Subcutaneous adipose tissue (tissue), 4 donors: ENCODE data around the gene BICD2. TPM values are rescaled to one million over a fixed set of nuclear protein-coding genes. Genes with fewer than 3 reads are reported as not detected.

Experiments used
- CTCF ChIP-seq: fragments of 450-650 bp; IDR thresholded peaks from one replicate; pipeline ENCODE4 v1.5.1; 2016; ENCODE audit warnings: low read depth, mild to moderate bottlenecking, control low read depth, antibody characterized with exemption, moderate library complexity
- total RNA-seq, 4 donors: library from RNA; depleted of rRNA; stranded (reverse); fragments of >200 nt; gene quantifications; one replicate each; pipeline ENCODE4 v1.1.0, GENCODE V29; 2016

The BICD2 gene
- total RNA-seq, 4 donors from 2014 or later: 22.3 to 42.3 (median 37.2) TPM

DNA sequence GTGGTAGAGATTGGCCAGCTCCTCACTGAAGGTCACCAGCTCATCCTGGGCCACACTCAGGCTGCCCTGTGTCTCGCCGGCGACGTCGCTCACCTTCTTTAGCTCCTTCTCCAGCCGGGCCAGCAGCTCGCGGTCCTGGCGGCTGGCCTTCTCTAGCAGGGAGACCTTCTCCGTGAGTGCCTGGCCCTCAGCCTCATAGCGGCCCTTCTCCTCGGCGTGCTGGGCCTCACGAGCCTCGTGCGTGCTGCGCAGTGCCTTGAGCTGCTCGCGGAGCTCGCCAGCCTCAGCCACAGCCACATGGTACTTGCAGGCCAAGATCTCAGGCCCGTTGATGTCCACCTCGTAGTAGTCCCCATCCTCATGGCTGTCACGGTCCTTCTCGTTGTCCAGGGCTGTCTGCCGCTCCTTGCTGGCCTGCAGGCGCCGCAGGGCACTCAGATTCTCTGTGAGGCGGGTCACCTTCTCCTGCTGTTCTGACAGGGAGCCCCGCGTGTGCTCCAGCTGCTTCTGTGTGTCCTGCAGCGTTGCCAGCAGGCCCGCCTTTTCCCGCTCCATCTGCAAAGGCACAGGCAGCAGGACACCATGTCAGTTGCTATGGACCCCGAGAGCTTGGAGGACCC is 45.5 kb downstream of the BICD2 start:
- TF ChIP-seq CTCF: no peak

DNA sequence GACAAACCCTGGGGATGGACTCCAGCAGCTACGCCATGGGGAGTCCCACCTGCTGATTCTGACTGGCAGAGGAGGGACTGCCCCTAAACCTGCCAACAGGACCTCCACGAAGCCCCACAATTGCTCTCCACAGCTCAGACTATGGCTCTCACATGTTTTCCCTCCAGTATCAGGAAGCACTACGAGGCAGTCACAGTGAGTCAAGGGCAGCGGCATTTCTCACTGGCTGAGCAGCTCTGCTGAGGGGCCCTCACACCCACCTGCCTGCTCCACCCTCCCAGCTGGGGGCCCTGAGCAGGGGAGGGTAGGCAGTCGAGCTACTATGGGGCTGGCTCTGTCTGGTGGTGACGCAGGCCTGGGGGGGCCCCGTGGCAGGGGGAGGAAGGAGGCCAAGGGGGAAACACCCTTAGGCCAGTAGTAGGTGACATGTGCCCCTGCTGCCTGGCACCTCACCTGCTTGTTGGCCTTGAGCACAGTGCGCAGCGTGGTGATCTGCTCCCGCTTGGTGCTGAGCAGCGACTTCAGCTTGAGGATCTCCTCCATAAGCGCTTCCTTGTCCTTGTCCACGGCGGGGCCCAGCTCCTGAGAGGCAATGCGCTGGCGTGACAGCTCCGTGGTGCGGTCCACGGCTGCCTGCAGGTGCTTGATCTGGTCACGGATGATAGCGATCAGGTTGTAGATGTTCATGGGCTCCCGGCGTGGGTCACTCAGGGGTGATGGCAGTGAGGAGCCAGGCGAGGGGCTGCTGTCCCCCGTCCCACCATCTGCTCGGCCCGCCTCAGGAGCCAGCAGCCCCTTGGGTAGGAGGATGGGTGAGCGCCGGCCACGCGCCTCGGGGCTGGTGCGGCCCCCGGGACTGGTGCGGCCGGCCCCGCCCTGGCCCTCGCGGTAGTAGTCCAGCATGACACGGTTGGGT is 46.3 kb downstream of the BICD2 start:
- TF ChIP-seq CTCF: no peak

DNA sequence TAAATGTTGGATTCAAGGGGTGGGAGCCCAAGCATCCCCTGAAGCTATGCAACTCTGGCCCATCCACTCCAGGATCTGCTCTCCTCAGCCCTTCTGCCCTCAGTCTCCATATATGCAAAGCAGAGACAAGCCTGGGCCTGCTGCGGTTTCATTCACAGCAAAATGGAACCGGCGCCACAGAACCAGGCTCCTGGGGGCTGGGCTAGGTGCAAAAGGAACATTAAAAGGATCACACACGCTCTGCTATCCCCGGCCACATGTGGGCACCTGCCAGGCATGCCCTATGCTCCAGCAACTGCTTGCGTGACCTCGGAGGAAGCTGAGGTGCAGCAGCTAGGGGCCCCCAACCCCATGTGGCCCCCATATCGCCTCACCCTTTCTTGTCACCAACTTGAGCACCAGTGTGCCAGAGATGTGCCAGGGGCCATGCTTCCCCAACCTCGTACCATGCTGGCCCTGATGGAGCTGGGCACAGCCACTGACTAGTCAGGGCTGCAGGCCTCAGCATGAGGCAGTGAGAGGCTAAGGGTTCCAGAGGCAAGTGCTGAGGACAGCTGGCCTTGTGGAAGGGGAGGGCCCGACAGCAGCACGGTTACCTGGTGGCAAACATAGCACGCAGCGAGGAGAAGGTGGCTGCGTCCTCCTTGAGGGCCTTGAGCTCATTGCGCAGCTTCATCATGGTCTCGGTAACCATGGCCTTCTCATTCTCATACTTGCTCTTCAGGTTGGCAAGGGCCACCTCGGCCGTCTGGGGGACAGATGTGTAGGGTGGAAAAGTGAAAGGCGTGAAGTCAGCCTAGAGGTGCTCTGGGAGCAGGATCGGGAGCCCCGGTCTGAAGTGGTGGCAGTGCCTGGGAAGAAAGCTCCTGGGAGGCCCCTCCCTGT is 47.2 kb downstream of the BICD2 start:
- no peak for TF ChIP-seq CTCF

GRCh38 chr9:92716557-92716956 is 48.1 kb downstream of the BICD2 start:
- TF ChIP-seq CTCF: no peak

- TF ChIP-seq CTCF: no peak
Observed at GRCh38 chr9:92715488-92716231, 49.0 kb downstream of the BICD2 start.

GRCh38 chr9:92714787-92715487 is 49.7 kb downstream of the BICD2 start:
- no peak for TF ChIP-seq CTCF
